ENCODE data around the gene GP5. TPM values are rescaled to one million over a fixed set of nuclear protein-coding genes. Genes with fewer than 3 reads are reported as not detected.

GP5 gene
- total and polyA plus RNA-seq, 2 of the 13 experiments (the other 11 are each of a cell fraction or from before 2014, with no cell fraction given) = not detected

GRCh38 chr3:194380326-194380725, 18.7 kb downstream of the GP5 start (continued):
- TF ChIP-seq, protein P1, sequence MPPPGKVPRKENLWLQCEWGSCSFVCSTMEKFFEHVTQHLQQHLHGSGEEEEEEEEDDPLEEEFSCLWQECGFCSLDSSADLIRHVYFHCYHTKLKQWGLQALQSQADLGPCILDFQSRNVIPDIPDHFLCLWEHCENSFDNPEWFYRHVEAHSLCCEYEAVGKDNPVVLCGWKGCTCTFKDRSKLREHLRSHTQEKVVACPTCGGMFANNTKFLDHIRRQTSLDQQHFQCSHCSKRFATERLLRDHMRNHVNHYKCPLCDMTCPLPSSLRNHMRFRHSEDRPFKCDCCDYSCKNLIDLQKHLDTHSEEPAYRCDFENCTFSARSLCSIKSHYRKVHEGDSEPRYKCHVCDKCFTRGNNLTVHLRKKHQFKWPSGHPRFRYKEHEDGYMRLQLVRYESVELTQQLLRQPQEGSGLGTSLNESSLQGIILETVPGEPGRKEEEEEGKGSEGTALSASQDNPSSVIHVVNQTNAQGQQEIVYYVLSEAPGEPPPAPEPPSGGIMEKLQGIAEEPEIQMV (CRISPR knock-in tag; IDR thresholded peaks at IDR 0.05; ENCODE audit: low read depth) = no peak
- TF ChIP-seq BCL6 (CRISPR knock-in tag; IDR thresholded peaks at IDR 0.05) = no peak

- no peaks in the 10 kb centered on the region for H3K36me3 ChIP-seq (replicated peaks in 1 of 2; ENCODE audit: control insufficient read depth in 1 of 2, insufficient read depth in 2 of 2, low read length in 2 of 2)
- no peaks in the 10 kb centered on the region for H3K9me3 ChIP-seq (ENCODE audit: low read length)
- no peak overlapping the region for H3K4me3 ChIP-seq (replicated peaks in 1 of 3; ENCODE audit: insufficient read depth in 1 of 3, low read depth in 2 of 3, low read length in 3 of 3)
- ATAC-seq (no peak), FAIRE-seq (no peak), DNase-seq (ENCODE audit: low spot score) (no peak)
- intact Hi-C loops (cut with micrococcal nuclease; ENCODE audit: unreplicated experiment) (no loop called here), in situ Hi-C loops (cut with HindIII; ENCODE audit: extremely low pct_ligation_motif_present, low pct_unique_long_range_greater_than_20kb) (no loop called here)
- no peaks in the 10 kb centered on the region for H4K20me1 ChIP-seq (ENCODE audit: insufficient read depth, low read length)
- POLR2A ChIA-PET = no interaction called here
- no peak overlapping the region for H3K27ac ChIP-seq (ENCODE audit: extremely low read length, insufficient read depth, low read length)
- WGBS (ENCODE audit: low lambda C conversion rate) = 63% methylated on average over 9 of the region's 9 CpGs
- peaks cover 11 to 72% of the 10 kb centered on the region in 2 experiments for H3K27me3 ChIP-seq (ENCODE audit: control insufficient read depth in 1 of 2, insufficient read depth in 2 of 2, low read length in 2 of 2)
- no peaks in the 10 kb centered on the region for H3K79me2 ChIP-seq (ENCODE audit: insufficient read depth, low read length)
- CTCF ChIA-PET (ENCODE audit: low intra/inter-chr PET ratio, low total read pairs) = no interaction called here
- no peak overlapping the region for H3K4me2 ChIP-seq (ENCODE audit: low read depth, low read length)
- no TSS peak for BruUV-seq (replicated peaks)
- H3K4me1 ChIP-seq (ENCODE audit: insufficient read depth, low read length) = no peaks in the 10 kb centered on the region
- no peak overlapping the region for H3K9ac ChIP-seq (ENCODE audit: insufficient read depth, low read depth, low read length)
- H2AFZ ChIP-seq (ENCODE audit: low read length) = no peak overlapping the region
- TF ChIP-seq ZNF550 (CRISPR knock-in tag; IDR thresholded peaks at IDR 0.05; ENCODE audit: borderline replicate concordance) (no peak), NKX3-1 (CRISPR knock-in tag; IDR thresholded peaks at IDR 0.05) (no peak), TARDBP (CRISPR knock-in tag; IDR thresholded peaks at IDR 0.05) (no peak), ZNF296 (CRISPR knock-in tag; conservative IDR thresholded peaks at IDR 0.05) (no peak), MAF1 (CRISPR knock-in tag; IDR thresholded peaks at IDR 0.05; ENCODE audit: borderline replicate concordance) (no peak), CENPT (CRISPR knock-in tag; IDR thresholded peaks at IDR 0.05; ENCODE audit: low read depth) (no peak), ZNF44 (CRISPR knock-in tag; IDR thresholded peaks at IDR 0.05) (no peak), AKAP8 (CRISPR knock-in tag; IDR thresholded peaks at IDR 0.05) (no peak), U2AF1 (optimal IDR thresholded peaks at IDR 0.05; ENCODE audit: low read depth, low read length) (no peak), ZNF7 (CRISPR knock-in tag; IDR thresholded peaks at IDR 0.05) (no peak), ZBTB37 (CRISPR knock-in tag; IDR thresholded peaks at IDR 0.05) (no peak), XRCC5 (optimal IDR thresholded peaks at IDR 0.05; ENCODE audit: low read length) (no peak)
- TF ChIP-seq, protein P2, sequence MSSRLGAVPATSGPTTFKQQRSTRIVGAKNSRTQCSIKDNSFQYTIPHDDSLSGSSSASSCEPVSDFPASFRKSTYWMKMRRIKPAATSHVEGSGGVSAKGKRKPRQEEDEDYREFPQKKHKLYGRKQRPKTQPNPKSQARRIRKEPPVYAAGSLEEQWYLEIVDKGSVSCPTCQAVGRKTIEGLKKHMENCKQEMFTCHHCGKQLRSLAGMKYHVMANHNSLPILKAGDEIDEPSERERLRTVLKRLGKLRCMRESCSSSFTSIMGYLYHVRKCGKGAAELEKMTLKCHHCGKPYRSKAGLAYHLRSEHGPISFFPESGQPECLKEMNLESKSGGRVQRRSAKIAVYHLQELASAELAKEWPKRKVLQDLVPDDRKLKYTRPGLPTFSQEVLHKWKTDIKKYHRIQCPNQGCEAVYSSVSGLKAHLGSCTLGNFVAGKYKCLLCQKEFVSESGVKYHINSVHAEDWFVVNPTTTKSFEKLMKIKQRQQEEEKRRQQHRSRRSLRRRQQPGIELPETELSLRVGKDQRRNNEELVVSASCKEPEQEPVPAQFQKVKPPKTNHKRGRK (CRISPR knock-in tag; IDR thresholded peaks at IDR 0.05) = no peak
- TF ChIP-seq, protein P3, sequence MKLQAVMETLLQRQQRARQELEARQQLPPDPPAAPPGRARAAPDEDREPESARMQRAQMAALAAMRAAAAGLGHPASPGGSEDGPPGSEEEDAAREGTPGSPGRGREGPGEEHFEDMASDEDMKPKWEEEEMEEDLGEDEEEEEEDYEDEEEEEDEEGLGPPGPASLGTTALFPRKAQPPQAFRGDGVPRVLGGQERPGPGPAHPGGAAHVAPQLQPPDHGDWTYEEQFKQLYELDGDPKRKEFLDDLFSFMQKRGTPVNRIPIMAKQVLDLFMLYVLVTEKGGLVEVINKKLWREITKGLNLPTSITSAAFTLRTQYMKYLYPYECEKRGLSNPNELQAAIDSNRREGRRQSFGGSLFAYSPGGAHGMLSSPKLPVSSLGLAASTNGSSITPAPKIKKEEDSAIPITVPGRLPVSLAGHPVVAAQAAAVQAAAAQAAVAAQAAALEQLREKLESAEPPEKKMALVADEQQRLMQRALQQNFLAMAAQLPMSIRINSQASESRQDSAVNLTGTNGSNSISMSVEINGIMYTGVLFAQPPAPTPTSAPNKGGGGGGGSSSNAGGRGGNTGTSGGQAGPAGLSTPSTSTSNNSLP (IDR thresholded peaks at IDR 0.05; ENCODE audit: low read depth, low read length) = no peak
Observed at GRCh38 chr3:194379651-194380050, 19.4 kb downstream of the GP5 start.
